ENCODE results near the gene DDX27.

Gene DDX27

GRCh38 chr20:49252556-49253350, 33.5 kb downstream of the DDX27 start:
- no peak for DNase-seq

DNA sequence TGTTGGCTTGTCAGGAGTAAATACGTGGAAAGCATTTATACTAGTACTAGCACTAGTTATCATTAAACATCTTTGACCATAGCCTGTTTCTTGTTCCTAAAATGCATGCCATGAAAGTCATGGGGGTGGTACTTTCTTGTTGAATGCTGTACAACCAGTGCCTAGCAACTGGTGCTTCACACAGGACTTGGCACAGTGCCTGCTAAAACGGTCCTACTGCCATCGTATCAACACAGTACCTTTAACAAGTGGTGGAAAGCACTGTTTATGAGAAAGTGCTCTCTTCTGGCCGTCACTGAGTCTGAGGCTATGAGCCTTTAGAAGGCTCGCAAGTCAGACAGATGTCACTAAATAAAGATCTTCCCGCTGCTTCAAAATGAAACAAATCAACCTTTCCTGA, 37.0 kb downstream of the DDX27 start:
- DNase-seq = no peak

DNA sequence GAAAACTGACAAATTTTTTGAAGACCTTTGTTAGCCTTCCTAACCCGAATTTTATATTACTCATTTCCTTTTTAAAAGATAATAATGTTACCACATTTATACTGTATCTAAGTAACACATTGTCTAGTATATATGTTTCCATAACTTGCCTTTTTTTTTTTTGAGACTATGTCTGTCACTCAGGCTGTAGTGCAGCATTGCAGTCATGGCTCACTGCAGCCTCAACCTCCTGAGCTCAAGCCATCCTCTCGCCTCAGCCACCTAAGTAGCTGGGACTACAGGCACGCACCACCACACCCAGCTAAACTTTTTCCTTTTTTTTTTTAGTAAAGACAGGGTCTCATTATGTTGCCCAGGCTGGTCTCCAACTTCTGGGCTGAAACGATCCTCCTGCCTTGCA, 40.1 kb downstream of the DDX27 start:
- DNase-seq = no peak

GRCh38 chr20:49259799-49260198, 40.6 kb downstream of the DDX27 start:
- no peak for DNase-seq

DNA sequence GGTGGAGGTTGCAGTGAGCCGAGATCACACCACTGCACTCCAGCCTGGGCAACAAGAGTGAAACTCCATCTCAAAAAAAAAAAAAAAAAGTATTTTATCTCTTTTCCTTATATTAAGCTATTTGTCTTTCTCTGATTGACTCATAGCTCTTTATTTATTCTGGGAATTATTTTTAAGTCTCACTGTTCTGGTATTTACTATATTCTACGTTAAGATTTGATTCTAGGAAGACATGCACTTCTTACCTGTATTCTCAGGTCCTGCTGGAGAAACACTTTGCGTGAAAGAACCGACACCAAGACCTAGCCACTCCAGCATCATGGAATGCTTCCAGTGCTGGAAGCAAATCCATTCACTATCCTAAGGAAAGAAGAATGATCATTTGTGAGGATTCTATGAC, 41.0 kb downstream of the DDX27 start:
- no peak for DNase-seq

DNA sequence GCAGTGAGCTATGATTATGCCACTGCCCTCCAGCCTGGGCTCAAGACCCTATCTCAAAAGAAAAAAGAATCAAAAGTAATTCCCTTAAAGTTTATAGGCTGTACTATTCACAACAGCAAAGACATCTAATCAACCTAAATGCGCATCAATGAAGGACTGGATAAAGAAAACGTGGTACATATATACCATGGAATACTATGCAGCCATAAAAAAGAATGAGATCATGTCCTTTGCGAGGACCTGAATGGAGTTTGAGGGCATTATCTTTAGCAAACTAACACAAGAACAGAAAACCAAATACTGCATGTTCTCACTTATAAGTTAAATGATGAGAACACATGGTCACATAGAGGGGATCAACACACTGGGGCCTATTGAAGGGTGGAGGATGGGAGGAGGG, 42.0 kb downstream of the DDX27 start:
- no peak for DNase-seq

GRCh38 chr20:49262444-49262843, 43.2 kb downstream of the DDX27 start:
- no peak for DNase-seq

GRCh38 chr20:49267327-49267726, 48.1 kb downstream of the DDX27 start:
- DNase-seq = no peak

- DNase-seq = no peak
These were observed 49.6 kb downstream of the DDX27 start for GRCh38 chr20:49268600-49269365.

DNA sequence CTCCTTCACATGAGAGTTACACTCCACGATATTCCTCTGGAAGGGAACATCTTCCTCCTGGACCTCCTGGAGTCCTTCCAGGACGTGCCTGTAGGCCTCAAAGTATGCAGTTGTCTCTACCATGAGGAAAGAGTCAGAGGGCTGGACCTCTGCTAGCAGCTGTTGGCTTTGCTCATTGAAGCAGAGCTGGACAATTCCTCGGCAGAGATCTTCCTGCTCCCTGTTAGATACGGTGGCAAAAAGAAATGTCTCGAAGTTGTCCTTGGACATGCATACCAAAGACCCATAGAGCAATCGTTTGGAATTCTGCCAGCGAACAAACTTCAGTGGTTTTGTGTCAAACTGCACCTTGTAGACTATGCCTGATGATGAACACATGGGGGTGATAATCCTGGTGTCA, 51.0 kb downstream of the DDX27 start:
- DNase-seq = no peak

- DNase-seq = no peak
These were observed 51.5 kb downstream of the DDX27 start for GRCh38 chr20:49270736-49271135.

GRCh38 chr20:49272654-49273053, 53.4 kb downstream of the DDX27 start:
- no peak for DNase-seq

DNA sequence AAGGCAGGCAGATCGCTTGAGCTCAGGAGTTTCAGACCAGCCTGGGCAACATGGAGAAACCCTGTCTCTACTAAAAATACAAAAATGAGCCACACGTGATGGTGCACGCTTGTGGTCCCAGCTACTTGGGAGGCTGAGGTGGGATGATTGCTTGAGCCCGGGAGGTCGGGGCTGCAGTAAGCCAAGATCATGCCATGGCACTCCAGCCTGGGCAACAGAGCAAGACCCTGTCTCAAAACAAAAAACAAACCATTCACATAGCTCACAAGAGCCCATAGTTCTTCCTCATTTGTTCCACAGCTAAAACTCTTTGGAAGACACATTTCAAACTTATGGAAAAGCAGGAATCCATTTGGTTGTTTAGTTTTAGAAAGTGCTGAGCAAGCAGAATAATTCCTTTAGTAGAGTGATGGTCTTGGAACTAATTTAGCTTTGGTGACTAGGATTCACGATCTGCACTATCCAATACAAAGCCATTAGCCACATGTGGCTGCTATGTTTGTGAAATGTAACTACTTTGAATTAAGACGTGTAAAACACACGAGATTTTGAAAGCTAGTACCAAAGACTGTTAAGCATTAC, 54.6 kb downstream of the DDX27 start:
- no peak for DNase-seq

GRCh38 chr20:49275216-49275615, 56.0 kb downstream of the DDX27 start:
- no peak for DNase-seq

DNA sequence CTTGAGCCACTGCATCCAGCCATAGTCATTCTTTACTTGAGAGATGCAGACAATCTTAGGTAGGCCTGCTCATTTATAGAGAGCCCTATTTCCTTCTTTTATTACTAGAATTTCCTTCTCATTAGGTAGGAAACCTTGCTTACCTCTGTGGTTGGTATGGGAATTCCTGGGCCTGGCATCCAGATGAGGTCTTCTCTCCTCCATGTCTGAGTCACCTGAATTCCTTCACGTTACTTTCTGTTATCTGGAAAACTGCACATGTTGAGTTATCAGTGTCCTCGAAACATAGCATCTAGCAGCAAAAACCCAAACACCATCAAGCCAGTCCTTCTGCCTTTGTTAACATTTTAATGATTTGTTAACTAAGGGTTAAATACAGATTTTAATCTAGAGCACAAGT, 56.4 kb downstream of the DDX27 start:
- DNase-seq = no peak

DNA sequence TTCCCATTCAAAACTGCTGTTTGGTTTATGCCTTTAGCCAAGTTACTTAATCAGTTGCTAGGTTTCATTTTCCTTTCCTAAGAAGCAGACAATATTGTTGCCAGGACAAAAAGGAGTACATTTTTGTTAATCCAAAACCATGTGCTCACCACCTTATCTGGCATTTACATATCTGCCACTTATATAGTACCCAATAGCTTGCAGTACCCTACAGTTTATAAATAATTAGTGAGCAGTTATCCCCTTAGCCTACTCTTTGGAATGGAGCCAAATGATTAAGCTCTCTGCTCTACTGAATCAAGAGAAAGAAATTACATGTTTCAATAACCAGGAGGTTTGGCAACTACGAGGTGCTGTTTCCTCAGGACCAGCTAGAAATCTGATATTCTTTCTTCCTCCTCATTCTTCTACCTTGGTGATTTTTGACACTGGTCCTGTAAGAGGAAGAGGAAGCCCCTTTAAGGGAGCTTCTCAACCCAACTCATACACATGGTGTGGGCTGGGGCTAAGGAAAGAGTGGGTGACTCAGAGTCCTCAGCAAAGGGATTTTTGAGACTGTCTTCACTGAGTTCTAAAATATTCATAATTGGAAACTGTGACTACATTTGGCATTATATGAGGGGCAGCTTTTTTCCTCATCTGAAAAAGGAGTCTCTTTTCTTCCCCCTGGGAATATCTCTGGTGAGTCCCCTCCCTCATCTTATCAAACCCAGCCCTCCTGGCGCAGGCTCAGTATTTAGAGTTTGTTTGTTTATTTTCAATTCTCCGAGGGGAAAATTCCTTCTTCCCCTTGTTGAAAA, 57.1 kb downstream of the DDX27 start:
- no peak for DNase-seq

- no peak for DNase-seq
These were observed 58.0 kb downstream of the DDX27 start for GRCh38 chr20:49276961-49277785.

DNA sequence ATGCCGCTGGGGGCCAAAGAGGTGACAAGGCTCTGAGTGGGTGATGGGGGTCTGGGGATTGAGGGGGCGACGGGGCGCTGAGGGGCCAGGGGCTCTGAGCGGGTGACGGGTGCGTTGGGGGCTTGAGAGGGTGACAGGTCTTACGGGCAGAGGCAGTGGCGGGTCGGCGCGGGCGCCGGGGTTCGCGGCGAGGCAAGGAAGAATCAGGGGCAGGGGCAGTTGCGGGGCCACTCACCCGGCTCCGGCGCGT, 58.5 kb downstream of the DDX27 start:
- DNase-seq = no peak

- DNase-seq = peak; percentile 44 to 96
These were observed 59.0 kb downstream of the DDX27 start, which contains the start of gene ZNFX1 for GRCh38 chr20:49278036-49278817. TSS of gene ZNFX1 (minus strand) at chr20:49278057. CDS start at chr20:49275839, 2,218 bp downstream.

DNA sequence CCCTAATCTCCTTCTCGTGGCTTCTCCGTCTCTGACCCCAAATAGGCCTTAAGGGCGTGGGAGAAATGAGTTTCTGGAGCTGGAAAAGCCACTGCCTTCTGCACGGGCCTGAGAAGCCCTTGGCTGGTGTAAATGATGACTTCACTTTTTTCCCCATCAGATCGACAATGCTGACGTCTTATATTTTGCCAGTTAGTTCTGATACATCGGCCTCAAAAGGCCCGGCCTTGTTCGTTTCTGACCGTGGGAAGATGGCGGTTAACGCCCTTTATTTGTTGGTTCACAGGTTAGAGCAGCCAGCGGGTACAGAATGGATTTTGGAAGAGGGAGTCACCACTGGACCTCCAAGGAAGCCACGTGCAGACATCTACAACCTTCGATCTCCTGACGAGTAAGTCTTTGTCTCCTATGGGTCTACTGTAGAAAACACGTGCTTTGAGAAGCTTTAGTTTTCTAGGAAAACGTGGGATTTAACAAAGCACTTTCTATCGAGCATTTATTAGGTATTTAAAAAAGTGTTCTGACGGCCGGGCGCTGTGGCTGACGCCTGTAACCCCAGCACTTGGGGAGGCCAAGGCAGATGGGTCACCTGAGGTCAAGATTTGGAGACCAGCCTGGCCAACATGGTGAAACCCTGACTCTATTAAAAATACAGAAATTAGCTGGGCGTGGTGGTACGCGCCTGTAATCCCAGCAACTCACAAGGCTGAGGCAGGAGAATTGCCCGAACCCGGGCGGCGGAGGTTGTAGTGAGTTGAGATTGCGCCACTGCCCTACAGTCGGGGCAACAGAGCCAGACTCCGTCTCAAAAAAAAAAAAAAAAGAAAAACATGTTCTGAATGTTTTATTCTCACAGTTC, 59.8 kb downstream of the DDX27 start:
- DNase-seq = no peak

All from cerebellar nuclear complex (tissue), 1 donor.